ENCODE results near the gene ZMYND10. TPM values are rescaled to one million over a fixed set of nuclear protein-coding genes. Genes with fewer than 3 reads are reported as not detected.

Gene ZMYND10
- total and polyA plus RNA-seq, 9 of the 15 experiments (the other 6 are each of a cell fraction or from before 2014, with no cell fraction given), result 0.20 to 2.8 (median 0.70) TPM

DNA sequence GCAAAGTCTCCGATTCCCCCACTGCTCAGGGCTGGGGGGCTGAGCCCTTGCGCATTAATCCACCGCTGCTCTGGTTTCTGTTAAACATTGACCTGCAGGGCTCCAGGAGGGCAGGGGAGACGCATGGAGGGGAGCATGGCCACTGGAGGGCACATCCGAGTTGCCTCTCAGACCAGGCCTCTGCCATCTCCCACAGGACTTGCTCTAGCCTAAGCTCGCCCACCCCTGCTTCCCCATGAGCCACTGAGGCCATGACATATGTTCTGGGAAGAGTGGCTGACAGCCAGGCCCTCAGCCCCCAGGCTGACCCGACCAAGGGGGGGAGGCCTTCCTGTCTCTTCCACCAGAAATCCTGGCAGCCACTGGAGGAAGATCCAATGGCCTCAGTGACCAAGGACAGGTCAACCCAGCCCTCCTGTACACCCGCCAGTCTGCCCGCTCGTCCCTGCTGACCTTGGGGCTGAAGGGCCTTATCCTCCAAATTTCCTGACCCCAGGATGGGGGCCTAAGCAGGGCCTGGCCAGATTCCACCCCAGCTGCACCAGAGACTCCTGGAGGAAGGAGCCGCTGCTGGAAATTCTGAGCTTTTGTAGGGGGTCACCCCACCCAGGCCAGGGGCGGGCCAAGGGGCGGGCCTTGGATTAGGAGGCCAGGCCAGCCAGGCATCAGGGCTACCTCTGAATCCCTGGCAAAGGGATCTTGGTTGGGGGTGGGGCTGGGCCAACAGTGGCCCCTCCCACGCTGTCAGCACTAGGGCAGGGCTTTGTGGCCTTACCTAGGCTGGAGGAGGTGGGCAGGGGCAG, 42.3 kb downstream of the ZMYND10 start, which contains the start of gene HYAL1 (continued):
- TF ChIP-seq PHF8 (IDR thresholded peaks at IDR 0.05; ENCODE audit: borderline replicate concordance, low read length) (peak; percentile 63; the same call in 1 of the 2 replicates), CREM (IDR thresholded peaks at IDR 0.05; ENCODE audit: low read depth) (peak; percentile 23; the same call in 1 of the 2 replicates), ZKSCAN1 (IDR thresholded peaks at IDR 0.05; ENCODE audit: low read depth, low read length) (no peak), RBBP5 (IDR thresholded peaks at IDR 0.05; ENCODE audit: borderline replicate concordance, insufficient read depth, low read length, poor library complexity, severe bottlenecking) (no peak), ZBTB7A (IDR thresholded peaks at IDR 0.05; ENCODE audit: borderline replicate concordance, control insufficient read depth, low read depth, low read length) (peak; percentile 56; the same call in 1 of the 2 replicates), ZNF507 (tag; conservative IDR thresholded peaks at IDR 0.05) (no peak), MYNN (IDR thresholded peaks at IDR 0.05) (0 out of 2 replicates have a peak, but pooled peaks have one; percentile 22), MYNN (CRISPR knock-in tag; IDR thresholded peaks at IDR 0.05) (no peak), GTF2A2 (tag; IDR thresholded peaks at IDR 0.05) (no peak), TEAD4 (IDR thresholded peaks at IDR 0.05; ENCODE audit: low read length) (no peak), TEAD4 (CRISPR knock-in tag; IDR thresholded peaks at IDR 0.05; ENCODE audit: borderline replicate concordance) (no peak), ZFX (CRISPR knock-in tag; IDR thresholded peaks at IDR 0.05) (peak; percentile 85), ZNF76 (CRISPR knock-in tag; IDR thresholded peaks at IDR 0.05; ENCODE audit: borderline replicate concordance) (no peak), SREBF2 (CRISPR knock-in tag; IDR thresholded peaks at IDR 0.05) (no peak), FOXM1 (IDR thresholded peaks at IDR 0.05; ENCODE audit: low read depth) (no peak), FOXM1 (CRISPR knock-in tag; IDR thresholded peaks at IDR 0.05; ENCODE audit: low read depth) (no peak), GATAD2A (IDR thresholded peaks at IDR 0.05) (no peak), C11orf30 (IDR thresholded peaks at IDR 0.05; ENCODE audit: low read depth) (no peak), HDGF (IDR thresholded peaks at IDR 0.05) (no peak; the same call in 1 of the 2 replicates), PYGO2 (tag; IDR thresholded peaks at IDR 0.05) (no peak)
- TF ChIP-seq, protein P1, sequence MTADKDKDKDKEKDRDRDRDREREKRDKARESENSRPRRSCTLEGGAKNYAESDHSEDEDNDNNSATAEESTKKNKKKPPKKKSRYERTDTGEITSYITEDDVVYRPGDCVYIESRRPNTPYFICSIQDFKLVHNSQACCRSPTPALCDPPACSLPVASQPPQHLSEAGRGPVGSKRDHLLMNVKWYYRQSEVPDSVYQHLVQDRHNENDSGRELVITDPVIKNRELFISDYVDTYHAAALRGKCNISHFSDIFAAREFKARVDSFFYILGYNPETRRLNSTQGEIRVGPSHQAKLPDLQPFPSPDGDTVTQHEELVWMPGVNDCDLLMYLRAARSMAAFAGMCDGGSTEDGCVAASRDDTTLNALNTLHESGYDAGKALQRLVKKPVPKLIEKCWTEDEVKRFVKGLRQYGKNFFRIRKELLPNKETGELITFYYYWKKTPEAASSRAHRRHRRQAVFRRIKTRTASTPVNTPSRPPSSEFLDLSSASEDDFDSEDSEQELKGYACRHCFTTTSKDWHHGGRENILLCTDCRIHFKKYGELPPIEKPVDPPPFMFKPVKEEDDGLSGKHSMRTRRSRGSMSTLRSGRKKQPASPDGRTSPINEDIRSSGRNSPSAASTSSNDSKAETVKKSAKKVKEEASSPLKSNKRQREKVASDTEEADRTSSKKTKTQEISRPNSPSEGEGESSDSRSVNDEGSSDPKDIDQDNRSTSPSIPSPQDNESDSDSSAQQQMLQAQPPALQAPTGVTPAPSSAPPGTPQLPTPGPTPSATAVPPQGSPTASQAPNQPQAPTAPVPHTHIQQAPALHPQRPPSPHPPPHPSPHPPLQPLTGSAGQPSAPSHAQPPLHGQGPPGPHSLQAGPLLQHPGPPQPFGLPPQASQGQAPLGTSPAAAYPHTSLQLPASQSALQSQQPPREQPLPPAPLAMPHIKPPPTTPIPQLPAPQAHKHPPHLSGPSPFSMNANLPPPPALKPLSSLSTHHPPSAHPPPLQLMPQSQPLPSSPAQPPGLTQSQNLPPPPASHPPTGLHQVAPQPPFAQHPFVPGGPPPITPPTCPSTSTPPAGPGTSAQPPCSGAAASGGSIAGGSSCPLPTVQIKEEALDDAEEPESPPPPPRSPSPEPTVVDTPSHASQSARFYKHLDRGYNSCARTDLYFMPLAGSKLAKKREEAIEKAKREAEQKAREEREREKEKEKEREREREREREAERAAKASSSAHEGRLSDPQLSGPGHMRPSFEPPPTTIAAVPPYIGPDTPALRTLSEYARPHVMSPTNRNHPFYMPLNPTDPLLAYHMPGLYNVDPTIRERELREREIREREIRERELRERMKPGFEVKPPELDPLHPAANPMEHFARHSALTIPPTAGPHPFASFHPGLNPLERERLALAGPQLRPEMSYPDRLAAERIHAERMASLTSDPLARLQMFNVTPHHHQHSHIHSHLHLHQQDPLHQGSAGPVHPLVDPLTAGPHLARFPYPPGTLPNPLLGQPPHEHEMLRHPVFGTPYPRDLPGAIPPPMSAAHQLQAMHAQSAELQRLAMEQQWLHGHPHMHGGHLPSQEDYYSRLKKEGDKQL (CRISPR knock-in tag; IDR thresholded peaks at IDR 0.05; ENCODE audit: borderline replicate concordance), result no peak
- TF ChIP-seq, protein P2, sequence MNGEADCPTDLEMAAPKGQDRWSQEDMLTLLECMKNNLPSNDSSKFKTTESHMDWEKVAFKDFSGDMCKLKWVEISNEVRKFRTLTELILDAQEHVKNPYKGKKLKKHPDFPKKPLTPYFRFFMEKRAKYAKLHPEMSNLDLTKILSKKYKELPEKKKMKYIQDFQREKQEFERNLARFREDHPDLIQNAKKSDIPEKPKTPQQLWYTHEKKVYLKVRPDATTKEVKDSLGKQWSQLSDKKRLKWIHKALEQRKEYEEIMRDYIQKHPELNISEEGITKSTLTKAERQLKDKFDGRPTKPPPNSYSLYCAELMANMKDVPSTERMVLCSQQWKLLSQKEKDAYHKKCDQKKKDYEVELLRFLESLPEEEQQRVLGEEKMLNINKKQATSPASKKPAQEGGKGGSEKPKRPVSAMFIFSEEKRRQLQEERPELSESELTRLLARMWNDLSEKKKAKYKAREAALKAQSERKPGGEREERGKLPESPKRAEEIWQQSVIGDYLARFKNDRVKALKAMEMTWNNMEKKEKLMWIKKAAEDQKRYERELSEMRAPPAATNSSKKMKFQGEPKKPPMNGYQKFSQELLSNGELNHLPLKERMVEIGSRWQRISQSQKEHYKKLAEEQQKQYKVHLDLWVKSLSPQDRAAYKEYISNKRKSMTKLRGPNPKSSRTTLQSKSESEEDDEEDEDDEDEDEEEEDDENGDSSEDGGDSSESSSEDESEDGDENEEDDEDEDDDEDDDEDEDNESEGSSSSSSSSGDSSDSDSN (IDR thresholded peaks at IDR 0.05; ENCODE audit: borderline replicate concordance in 1 of 2, low read depth in 2 of 2, low read length in 2 of 2), result no peak

Measured in K562 (cell line).